A549 (cell line): ENCODE results near the gene CTLA4. TPM values are rescaled to one million over a fixed set of nuclear protein-coding genes. Genes with fewer than 3 reads are reported as not detected.

Experiments used
- ATAC-seq, 2 experiments: fragments of 200-7000 bp in 1 of 2; fragments of >200 bp in 1 of 2; cut with Nextera tagmentation in 1 of 2; cut with Tn5 transposase in 1 of 2; 3 replicates each; pipeline versions ENCODE4 v1.8.0 to v1.9.1; 2018 to 2020; ENCODE audit warnings: mild to moderate bottlenecking in 1 of 2, moderate library complexity in 1 of 2
- CTCF ChIA-PET: fragments of 300-600 bp; sonication (Branson Sonifier 250); formaldehyde crosslinking; extraction: SDS; loops from one replicate; lab custom pipeline; 2021; ENCODE audit warnings: antibody characterized with exemption, inconsistent platforms; lab: Yijun Ruan, JAX
- POLR2A ChIA-PET: fragments of 350-600 bp; formaldehyde crosslinking; extraction: SDS; loops from one replicate; lab custom pipeline; 2021; ENCODE audit warnings: antibody characterized with exemption, inconsistent platforms; lab: Yijun Ruan, JAX
- DNase-seq, 2 experiments: peaks; one replicate each; pipeline versions ENCODE4 v3.0.0 to v3.0.0-alpha.2; 2011 to 2016; ENCODE audit warnings: low read depth in 1 of 2, low spot score in 1 of 2
- FAIRE-seq: peaks from 2 replicates; lab custom pipeline; 2011; peaks lifted over from hg19 to GRCh38; lab: Jason Lieb, UNC
- H3K27ac ChIP-seq, 2 experiments: fragments of >200 bp; sonication (Bioruptor Twin); formaldehyde crosslinking; 3 replicates each; pipeline ENCODE4 v1.5.1; 2016 to 2017
- H3K4me1 ChIP-seq: fragments of >200 bp; sonication (Bioruptor Twin); formaldehyde crosslinking; 3 replicates; pipeline ENCODE4 v1.6.1; 2016
- H3K4me2 ChIP-seq: fragments of >200 bp; sonication (Bioruptor Twin); formaldehyde crosslinking; 3 replicates; pipeline ENCODE4 v1.6.1; 2016
- H3K4me3 ChIP-seq: fragments of >200 bp; sonication (Bioruptor Twin); formaldehyde crosslinking; 3 replicates; pipeline ENCODE4 v1.5.1; 2016
- H3K9me3 ChIP-seq: fragments of >200 bp; sonication (Bioruptor Twin); formaldehyde crosslinking; 3 replicates; pipeline ENCODE4 v1.6.1; 2016
- ATOH8 ChIP-seq: fragments of 250-450 bp; sonication (Bioruptor Pico); IDR thresholded peaks from 2 replicates; pipeline ENCODE4 v1.5.0; 2020; ENCODE audit warnings: low read depth, mild to moderate bottlenecking, moderate library complexity
- CEBPB ChIP-seq, 2 experiments: fragments of >200 bp in 1 of 2; sonication (Bioruptor Twin) in 1 of 2; formaldehyde crosslinking in 1 of 2; IDR thresholded peaks; 2 replicates each; pipeline ENCODE4 v1.6.1; 2012 to 2016
- CHD2 ChIP-seq: fragments of 150-350 bp; IDR thresholded peaks from 2 replicates; pipeline ENCODE4 v1.6.1; 2014; ENCODE audit warnings: low read length; ENCODE audit not compliant: partially characterized antibody
- CTCF ChIP-seq: fragments of >200 bp; sonication (Bioruptor Twin); formaldehyde crosslinking; IDR thresholded peaks from 3 replicates; pipeline ENCODE4 v1.5.1; 2016
- E2F6 ChIP-seq: IDR thresholded peaks from 2 replicates; pipeline ENCODE4 v1.6.1; 2012; ENCODE audit warnings: low read depth, borderline replicate concordance
- EHF ChIP-seq: fragments of 250-450 bp; sonication (Bioruptor Pico); IDR thresholded peaks from 2 replicates; pipeline ENCODE4 v1.5.0; 2020; ENCODE audit warnings: mild to moderate bottlenecking
- ESRRA ChIP-seq: fragments of 150-350 bp; IDR thresholded peaks from 2 replicates; pipeline ENCODE4 v1.6.1; 2014; ENCODE audit warnings: mild to moderate bottlenecking, low read length, borderline replicate concordance
- FOSB ChIP-seq: fragments of 250-450 bp; sonication (Bioruptor Pico); IDR thresholded peaks from 2 replicates; pipeline ENCODE4 v1.5.0; 2020; ENCODE audit warnings: mild to moderate bottlenecking, moderate library complexity
- FOSL2 ChIP-seq, 2 experiments: fragments of 450-650 bp in 1 of 2; fragments of >200 bp in 1 of 2; sonication (Bioruptor Twin) in 1 of 2; formaldehyde crosslinking; IDR thresholded peaks; 2 replicates each; pipeline versions ENCODE4 v1.5.0 to v1.6.1; 2016 to 2020; ENCODE audit warnings: mild to moderate bottlenecking in 1 of 2, moderate library complexity in 1 of 2
- FOXS1 ChIP-seq: fragments of 250-450 bp; sonication (Bioruptor Pico); IDR thresholded peaks from 2 replicates; pipeline ENCODE4 v1.5.0; 2020; ENCODE audit warnings: mild to moderate bottlenecking, moderate library complexity
- HDAC2 ChIP-seq: fragments of 200-600 bp; sonication (generic); IDR thresholded peaks from 2 replicates; pipeline ENCODE4 v1.6.1; 2016
- HOXA7 ChIP-seq: fragments of 250-450 bp; sonication (Bioruptor Pico); IDR thresholded peaks from 2 replicates; pipeline ENCODE4 v1.5.0; 2020; ENCODE audit warnings: mild to moderate bottlenecking, moderate library complexity
- HOXB13 ChIP-seq: fragments of 250-450 bp; sonication (Bioruptor Pico); IDR thresholded peaks from 2 replicates; pipeline ENCODE4 v1.5.0; 2020; ENCODE audit warnings: low read depth, mild to moderate bottlenecking, moderate library complexity
- KDM1A ChIP-seq: fragments of 200-600 bp; sonication (generic); IDR thresholded peaks from 2 replicates; pipeline ENCODE4 v1.6.1; 2016; ENCODE audit warnings: low read depth, mild to moderate bottlenecking
- KDM5A ChIP-seq: fragments of 200-600 bp; sonication (generic); IDR thresholded peaks from 2 replicates; pipeline ENCODE4 v1.6.1; 2016; ENCODE audit warnings: antibody characterized with exemption, mild to moderate bottlenecking
- MAFK ChIP-seq: fragments of 450-650 bp; IDR thresholded peaks from 2 replicates; pipeline ENCODE4 v1.6.1; 2014; ENCODE audit not compliant: partially characterized antibody
- MAZ ChIP-seq: fragments of 150-350 bp; IDR thresholded peaks from 2 replicates; pipeline ENCODE4 v1.6.1; 2014; ENCODE audit warnings: antibody characterized with exemption, low read depth, low read length, borderline replicate concordance
- MYC ChIP-seq: IDR thresholded peaks from 2 replicates; pipeline ENCODE4 v1.6.1; 2012; ENCODE audit warnings: mild to moderate bottlenecking, inconsistent platforms, low read length, improper control_type of control experiment, borderline replicate concordance
- NPAS2 ChIP-seq: fragments of 250-450 bp; sonication (Bioruptor Pico); IDR thresholded peaks from 2 replicates; pipeline ENCODE4 v1.8.0; 2022; ENCODE audit warnings: mild to moderate bottlenecking, moderate library complexity, borderline replicate concordance
- NR3C1 ChIP-seq: fragments of >200 bp; sonication (Bioruptor Twin); formaldehyde crosslinking; IDR thresholded peaks from 3 replicates; pipeline ENCODE4 v1.6.1; 2017
- PBX3 ChIP-seq: IDR thresholded peaks from 2 replicates; pipeline ENCODE4 v1.6.1; 2012
- POLR2A ChIP-seq: IDR thresholded peaks from 2 replicates; pipeline ENCODE4 v1.6.1; 2012; ENCODE audit warnings: mild to moderate bottlenecking, low read length
- RCOR1 ChIP-seq: fragments of 150-350 bp; IDR thresholded peaks from 2 replicates; pipeline ENCODE4 v1.6.1; 2014; ENCODE audit warnings: antibody characterized with exemption, low read length, low read depth
- RFX5 ChIP-seq: fragments of 450-650 bp; IDR thresholded peaks from 2 replicates; pipeline ENCODE4 v1.7.1; 2014; ENCODE audit warnings: antibody characterized with exemption, mild to moderate bottlenecking, moderate library complexity
- RNF2 ChIP-seq: fragments of 200-600 bp; sonication (generic); IDR thresholded peaks from 2 replicates; pipeline ENCODE4 v1.6.1; 2016; ENCODE audit warnings: low read depth, mild to moderate bottlenecking, antibody characterized with exemption, moderate library complexity, borderline replicate concordance
- ZC3H11A ChIP-seq: fragments of 450-650 bp; IDR thresholded peaks from 2 replicates; pipeline ENCODE4 v1.6.1; 2014; ENCODE audit warnings: antibody characterized with exemption, mild to moderate bottlenecking
- WGBS: methylation state at CpG from one replicate; pipeline ENCODE4 v1.1.6; 2017; ENCODE audit errors: missing lambda C conversion rate; 5-methylcytosine and 5-hydroxymethylcytosine counted together
- polyA plus RNA-seq, 4 experiments: library from polyadenylated mRNA; depleted of rRNA in 3 of 4; stranded (reverse); fragments of >200 nt; fragmentation: RNase III in 1 of 4; extraction: RNeasy Plus Mini Kit Qiagen cat#74134 plus additional on column Dnase treatment in 1 of 4; gene quantifications; 2 replicates in 3 of 4; 3 replicates in 1 of 4; pipeline ENCODE4 v1.2.3, GENCODE V29; 2011 to 2017
- TF ChIP-seq, protein P1 (sequence below): fragments of 200-600 bp; sonication (generic); IDR thresholded peaks from 2 replicates; pipeline ENCODE4 v1.6.1; 2016; ENCODE audit warnings: antibody characterized with exemption, mild to moderate bottlenecking, moderate library complexity
- TF ChIP-seq, protein P2 (sequence below): fragments of 250-450 bp; sonication (Bioruptor Pico); IDR thresholded peaks from 2 replicates; pipeline ENCODE4 v1.5.0; 2021; ENCODE audit warnings: mild to moderate bottlenecking, moderate library complexity, borderline replicate concordance

The CTLA4 gene
- polyA plus RNA-seq, 2 of the 4 experiments (the other 2 are of a cell fraction) = not detected

DNA sequence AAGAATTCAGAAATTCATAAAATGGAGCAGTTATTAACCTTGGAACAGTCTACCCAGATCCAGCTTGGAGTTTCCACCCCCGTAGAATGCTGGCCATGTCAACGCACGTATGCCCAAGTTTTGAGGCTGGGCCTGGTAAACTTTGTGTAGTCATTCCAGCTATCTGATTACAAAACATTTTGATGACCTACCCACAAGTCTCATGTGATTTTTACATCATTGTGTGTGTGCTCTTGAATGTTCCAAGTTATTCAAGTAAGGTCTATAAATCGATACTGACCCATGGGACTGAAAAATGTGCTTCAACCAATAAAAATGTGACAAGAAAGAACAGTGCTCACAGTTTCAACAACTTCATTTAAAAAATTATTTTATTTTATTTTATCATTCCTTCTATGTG is 36.5 kb downstream of the CTLA4 start:
- Histone ChIP-seq H3K4me3 (no peak overlapping the region), H3K9me3 (peaks cover 16% of the 10 kb centered on the region; the same call in 1 of the 3 replicates)
- POLR2A ChIA-PET = no interaction called here
- FAIRE-seq = no peak
- DNase-seq = no peak
- WGBS = 62% methylated on average over 4 of the region's 4 CpGs
- TF ChIP-seq KDM1A = no peak
- no peak for TF ChIP-seq EHF (CRISPR knock-in tag)
- TF ChIP-seq RFX5 = no peak
- no peak for TF ChIP-seq RCOR1
- no peak for TF ChIP-seq FOXS1
- no peak for TF ChIP-seq CHD2
- TF ChIP-seq KDM5A = no peak
- TF ChIP-seq HDAC2 = no peak
- no peak for TF ChIP-seq ZC3H11A
- TF ChIP-seq, protein P1, sequence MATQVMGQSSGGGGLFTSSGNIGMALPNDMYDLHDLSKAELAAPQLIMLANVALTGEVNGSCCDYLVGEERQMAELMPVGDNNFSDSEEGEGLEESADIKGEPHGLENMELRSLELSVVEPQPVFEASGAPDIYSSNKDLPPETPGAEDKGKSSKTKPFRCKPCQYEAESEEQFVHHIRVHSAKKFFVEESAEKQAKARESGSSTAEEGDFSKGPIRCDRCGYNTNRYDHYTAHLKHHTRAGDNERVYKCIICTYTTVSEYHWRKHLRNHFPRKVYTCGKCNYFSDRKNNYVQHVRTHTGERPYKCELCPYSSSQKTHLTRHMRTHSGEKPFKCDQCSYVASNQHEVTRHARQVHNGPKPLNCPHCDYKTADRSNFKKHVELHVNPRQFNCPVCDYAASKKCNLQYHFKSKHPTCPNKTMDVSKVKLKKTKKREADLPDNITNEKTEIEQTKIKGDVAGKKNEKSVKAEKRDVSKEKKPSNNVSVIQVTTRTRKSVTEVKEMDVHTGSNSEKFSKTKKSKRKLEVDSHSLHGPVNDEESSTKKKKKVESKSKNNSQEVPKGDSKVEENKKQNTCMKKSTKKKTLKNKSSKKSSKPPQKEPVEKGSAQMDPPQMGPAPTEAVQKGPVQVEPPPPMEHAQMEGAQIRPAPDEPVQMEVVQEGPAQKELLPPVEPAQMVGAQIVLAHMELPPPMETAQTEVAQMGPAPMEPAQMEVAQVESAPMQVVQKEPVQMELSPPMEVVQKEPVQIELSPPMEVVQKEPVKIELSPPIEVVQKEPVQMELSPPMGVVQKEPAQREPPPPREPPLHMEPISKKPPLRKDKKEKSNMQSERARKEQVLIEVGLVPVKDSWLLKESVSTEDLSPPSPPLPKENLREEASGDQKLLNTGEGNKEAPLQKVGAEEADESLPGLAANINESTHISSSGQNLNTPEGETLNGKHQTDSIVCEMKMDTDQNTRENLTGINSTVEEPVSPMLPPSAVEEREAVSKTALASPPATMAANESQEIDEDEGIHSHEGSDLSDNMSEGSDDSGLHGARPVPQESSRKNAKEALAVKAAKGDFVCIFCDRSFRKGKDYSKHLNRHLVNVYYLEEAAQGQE = no peak
- no peak for TF ChIP-seq E2F6
- TF ChIP-seq, protein P2, sequence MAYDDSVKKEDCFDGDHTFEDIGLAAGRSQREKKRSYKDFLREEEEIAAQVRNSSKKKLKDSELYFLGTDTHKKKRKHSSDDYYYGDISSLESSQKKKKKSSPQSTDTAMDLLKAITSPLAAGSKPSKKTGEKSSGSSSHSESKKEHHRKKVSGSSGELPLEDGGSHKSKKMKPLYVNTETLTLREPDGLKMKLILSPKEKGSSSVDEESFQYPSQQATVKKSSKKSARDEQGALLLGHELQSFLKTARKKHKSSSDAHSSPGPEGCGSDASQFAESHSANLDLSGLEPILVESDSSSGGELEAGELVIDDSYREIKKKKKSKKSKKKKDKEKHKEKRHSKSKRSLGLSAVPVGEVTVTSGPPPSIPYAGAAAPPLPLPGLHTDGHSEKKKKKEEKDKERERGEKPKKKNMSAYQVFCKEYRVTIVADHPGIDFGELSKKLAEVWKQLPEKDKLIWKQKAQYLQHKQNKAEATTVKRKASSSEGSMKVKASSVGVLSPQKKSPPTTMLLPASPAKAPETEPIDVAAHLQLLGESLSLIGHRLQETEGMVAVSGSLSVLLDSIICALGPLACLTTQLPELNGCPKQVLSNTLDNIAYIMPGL (CRISPR knock-in tag) = no peak
- no peak for TF ChIP-seq NR3C1
- no peak for TF ChIP-seq FOSL2 (IDR thresholded peaks at IDR 0.05)
- no peak for TF ChIP-seq FOSL2 (CRISPR knock-in tag; IDR thresholded peaks at IDR 0.05)
- no peak for TF ChIP-seq MYC
- TF ChIP-seq CEBPB (IDR thresholded peaks at IDR 0.05) = no peak
- TF ChIP-seq, all 56 proteins: peak for 0
- ATAC-seq = no peak
- Histone ChIP-seq H3K4me2 (no peak overlapping the region), H3K4me1 (no peaks in the 10 kb centered on the region), H3K27ac (no peak overlapping the region)
- CTCF ChIA-PET = interaction anchor here (0.7 kb wide), 1 partner anchor 34 kb away, joined by 3 read pairs; no protein-coding TSS in a partner anchor

- no peak overlapping the region for H3K27ac ChIP-seq
- DNase-seq (no peak), FAIRE-seq (no peak), ATAC-seq (no peak)
- H3K4me1 ChIP-seq = 0 out of 3 replicates have a peak, but pooled peaks cover 3% of the 10 kb centered on the region
- H3K9me3 ChIP-seq = peaks cover 16% of the 10 kb centered on the region; the same call in 1 of the 3 replicates
- POLR2A ChIA-PET = no interaction called here
- CTCF ChIA-PET = interaction anchor here (0.7 kb wide), 1 partner anchor 421 kb away, joined by 3 read pairs; no protein-coding TSS in a partner anchor
- H3K4me3 ChIP-seq = no peak overlapping the region
- H3K4me2 ChIP-seq = no peak overlapping the region
- TF ChIP-seq PBX3 (no peak), CHD2 (no peak), CTCF (no peak), ATOH8 (CRISPR knock-in tag) (no peak), FOSB (CRISPR knock-in tag) (no peak), KDM5A (no peak), MAZ (no peak), MAFK (no peak), NPAS2 (CRISPR knock-in tag) (no peak), POLR2A (no peak), RNF2 (no peak), ESRRA (no peak), E2F6 (no peak), HDAC2 (no peak), HOXA7 (no peak), HOXB13 (CRISPR knock-in tag) (no peak)
These were observed 38.1 kb downstream of the CTLA4 start for GRCh38 chr2:203905656-203906055.
